HG03159 (cell line): ENCODE data around the gene LRRFIP1.
"Not testable (repeated sequence)": the region's sequence is repeated elsewhere in the genome, so short reads cannot be mapped to it uniquely, and the experiment has no call there.

Source experiments
- ATAC-seq: cut with Tn5 transposase; IDR thresholded peaks from one replicate; pipeline ENCODE4 v1.9.1; 2021; ENCODE audit warnings: mild to moderate bottlenecking, moderate library complexity; ENCODE audit not compliant: unreplicated experiment

Gene LRRFIP1

DNA sequence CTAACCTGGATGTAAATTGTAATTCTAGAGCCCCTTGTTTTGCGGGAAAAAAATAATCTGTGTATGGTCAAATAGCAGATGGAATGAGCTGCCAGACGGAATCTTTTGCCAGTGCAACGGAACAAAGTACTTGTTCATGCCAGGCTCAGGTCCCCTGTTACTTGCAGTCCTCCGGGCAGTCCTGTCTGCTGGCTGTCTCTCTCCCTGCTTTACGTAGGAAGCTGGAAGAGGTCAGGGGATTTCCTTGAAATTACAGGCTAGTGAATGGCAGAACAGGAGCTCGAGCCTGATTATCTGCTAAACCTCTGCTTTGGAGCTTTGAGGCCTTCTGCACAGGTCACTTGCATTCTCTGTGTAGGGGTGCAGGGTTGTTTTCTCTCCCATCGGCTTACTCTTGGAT, 54.8 kb downstream of the LRRFIP1 start:
- no peak for ATAC-seq

DNA sequence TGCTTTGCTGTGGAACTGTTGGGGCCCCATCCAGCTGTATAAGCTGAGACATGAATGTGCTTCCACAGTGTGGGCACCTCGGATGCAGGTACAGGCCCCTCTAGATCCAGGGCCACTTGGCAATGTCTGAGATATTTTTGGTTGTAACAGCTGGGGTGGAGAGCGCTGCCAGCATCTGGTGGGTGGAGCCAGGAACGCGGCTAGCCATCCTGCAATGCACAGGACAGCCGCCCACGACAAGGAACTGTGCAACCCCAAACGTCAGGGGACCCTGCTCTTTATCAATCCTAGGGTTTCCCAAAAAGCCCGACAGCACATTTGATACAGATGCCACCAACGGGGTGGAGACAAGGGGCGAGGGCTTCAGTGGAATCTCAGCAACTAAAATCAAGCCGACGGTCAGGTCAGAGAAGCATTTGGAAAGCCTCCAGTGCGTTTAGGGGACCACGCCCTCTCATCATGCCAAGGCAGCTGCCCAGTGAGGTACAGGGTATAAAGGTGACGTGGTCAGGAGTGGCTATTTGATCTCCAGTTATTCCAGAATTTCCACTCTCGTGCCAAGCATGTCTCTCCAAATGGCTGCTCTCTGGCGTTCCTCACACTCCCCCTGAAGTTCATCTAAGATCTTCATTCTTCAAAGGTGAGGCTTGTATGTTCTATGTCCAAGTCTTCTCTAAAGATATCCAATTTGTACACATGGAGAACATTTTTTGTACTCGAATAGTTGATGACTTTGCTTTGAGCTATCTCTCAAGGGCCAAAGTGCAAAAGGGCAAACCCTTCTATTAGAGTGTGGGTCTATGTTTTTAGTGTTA, 55.7 kb downstream of the LRRFIP1 start:
- ATAC-seq: no peak

DNA sequence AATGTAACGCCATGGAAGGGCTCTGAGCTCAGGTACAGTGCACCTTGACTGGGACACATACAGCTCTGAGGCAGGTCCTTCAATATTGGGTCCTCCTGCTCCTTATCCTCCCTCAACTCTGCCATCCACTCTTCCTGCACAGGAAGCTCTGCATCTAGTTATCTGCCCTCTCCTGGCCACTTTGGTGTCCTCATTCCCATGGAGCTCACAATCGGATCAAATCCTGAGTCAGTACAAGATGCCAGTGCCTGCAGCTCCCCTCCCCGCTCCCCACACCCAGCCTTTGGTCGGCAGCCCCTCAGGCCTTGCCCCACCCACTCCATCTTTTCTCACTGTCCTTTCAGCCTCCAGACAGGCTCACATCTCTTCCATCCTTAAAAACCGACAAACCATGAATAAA, 58.0 kb downstream of the LRRFIP1 start:
- ATAC-seq: no peak

GRCh38 chr2:237686659-237687136, 59.3 kb downstream of the LRRFIP1 start:
- no peak for ATAC-seq

DNA sequence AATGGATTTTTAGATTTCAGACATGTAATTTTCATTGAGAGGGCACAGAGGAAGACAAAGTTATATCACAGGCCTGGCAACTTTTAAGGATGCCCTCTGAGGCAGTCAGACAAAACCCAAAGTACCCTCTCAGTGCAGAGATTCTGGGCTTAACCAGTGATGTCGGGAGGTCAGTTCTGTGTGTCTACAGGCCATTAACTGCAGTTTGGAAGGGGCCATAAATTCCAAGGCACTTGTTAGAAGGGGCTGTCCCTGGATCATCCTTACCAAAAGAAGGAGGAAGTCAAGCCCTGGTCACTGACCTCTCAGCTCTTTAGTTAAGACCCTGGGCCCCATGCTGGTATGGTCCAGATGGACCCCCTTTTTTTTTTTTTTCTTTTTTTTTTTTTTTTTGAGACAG, 60.7 kb downstream of the LRRFIP1 start:
- ATAC-seq: no peak

DNA sequence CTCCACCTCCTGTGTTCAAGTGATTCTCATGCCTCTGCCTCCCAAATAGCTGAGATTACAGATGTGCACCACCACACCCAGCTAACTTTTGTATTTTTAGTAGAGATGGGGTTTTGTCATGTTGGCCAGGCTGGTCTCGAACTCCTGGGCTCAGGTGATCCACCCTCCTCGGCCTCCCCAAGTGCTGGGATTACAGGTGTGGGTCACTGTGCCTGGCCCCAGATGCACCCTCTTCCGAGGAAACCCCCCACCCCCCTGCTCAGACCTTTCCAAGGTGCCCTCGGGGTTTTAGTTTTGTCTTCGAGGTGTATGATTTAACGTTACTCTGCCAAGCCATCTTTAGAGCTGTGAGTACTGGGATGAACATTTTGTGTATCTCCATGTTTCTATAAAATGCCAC, 61.2 kb downstream of the LRRFIP1 start:
- ATAC-seq: not testable (repeated sequence)

- no peak for ATAC-seq
These were observed 62.1 kb downstream of the LRRFIP1 start for GRCh38 chr2:237689336-237690131.

DNA sequence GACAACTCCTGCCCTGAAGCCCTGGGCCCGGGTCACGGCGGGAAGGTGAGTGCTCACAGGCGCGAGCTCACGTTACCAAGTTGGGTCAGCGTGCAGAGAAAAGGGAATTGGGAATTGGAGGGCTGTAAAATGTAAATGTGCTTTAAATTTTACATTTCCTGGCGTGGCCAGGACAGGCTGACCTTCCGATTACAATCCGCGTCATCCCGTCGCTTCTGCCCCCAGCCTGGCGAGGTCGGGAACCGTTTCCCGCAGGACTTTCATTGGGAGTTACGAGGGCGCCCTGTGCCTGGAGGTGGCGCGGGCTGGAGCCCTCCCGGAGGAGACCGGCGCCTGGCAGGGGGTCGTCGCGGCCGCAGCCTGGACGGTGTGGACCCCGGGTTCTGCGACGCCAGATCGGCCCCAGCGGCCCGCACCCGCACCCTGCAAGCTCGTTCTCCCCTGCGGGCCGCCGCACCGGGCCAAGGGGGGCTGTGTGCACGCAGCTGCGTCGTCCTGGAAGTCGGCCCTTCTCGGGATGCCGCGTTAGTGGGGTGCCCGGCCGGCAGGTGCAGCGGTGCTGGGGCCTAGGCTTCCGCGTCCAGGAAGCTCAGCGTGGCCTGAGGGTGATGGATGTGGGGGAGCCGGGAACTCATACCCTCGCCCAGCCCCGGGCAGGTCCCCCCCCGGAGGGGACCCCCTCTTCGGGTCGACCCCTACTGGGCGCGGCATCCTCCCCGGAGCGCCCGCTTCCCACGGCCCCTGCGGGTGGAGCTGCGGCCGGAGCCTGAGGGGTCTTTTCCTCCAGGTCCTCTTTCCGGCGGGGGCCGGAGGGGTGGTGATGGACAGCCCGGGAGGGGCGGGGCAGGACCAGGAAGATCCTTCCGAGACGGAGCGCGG, 63.9 kb downstream of the LRRFIP1 start:
- peak; percentile 28 for ATAC-seq

DNA sequence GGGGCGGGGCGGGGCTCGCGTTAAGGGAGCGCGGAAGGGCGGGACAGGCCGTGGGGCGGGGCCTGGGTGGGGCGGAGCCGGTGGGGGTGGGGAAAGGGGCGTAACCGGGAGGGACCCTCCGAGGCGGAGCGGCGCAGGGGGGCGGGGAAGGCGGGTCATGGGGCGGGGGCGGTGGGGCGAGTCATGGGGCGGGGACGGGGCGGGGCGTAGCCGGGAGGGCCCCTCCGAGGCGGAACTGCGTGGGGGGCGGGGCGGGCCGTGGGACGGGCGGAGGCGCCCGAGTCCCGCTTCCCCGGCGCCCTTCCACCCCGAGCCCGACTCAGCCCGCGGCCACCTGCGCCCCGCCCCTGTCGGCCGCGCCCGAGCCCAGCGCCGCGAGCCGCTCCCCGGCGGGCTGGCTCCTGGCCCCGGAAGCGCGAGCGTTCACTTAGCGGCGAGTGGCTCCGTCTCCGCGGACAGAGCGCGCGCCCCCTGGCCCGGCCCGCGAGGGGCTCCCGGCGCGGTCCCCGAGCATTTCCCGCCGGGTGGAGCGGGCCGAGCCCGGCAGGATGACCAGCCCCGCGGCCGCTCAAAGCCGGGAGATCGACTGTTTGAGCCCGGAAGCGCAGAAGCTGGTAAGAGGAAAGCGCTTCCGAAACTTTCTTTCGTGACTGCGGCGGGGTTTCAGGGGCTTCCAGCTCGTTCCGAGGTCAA, 64.7 kb downstream of the LRRFIP1 start:
- ATAC-seq: peak; percentile 50

DNA sequence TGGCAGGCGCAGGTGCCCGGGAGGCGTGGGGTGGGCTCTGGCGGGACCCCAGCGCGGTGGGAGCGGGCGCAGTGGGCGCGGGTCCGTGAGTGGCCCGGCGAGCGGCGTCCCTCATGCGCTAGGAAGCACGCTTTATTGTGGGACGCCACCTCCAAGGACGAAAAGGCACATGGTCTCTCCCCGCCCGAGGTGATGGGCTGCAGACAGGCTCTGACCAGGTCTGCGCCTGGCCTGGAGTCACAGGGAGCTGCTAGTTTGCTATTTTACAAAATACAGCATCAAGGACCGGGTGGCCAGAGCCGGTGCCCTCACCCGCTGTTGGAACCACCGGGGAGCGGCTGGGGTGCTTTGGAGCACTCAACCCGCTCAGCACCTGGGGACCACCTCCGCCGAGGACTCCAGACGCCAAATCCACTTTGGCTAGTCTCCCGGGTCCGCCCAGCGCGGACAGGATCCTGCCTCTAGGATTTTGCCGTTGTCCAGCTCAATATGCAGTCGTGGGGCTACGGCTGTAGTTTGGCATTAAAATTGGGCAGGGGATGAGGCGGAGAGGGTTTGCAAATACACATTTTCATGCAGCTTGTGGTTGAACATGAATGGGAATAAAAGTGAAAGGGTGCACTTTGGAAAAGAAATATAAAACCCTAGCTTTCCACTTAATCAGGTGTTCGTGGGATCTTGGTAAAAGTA, 65.4 kb downstream of the LRRFIP1 start:
- peak; percentile 1 for ATAC-seq

DNA sequence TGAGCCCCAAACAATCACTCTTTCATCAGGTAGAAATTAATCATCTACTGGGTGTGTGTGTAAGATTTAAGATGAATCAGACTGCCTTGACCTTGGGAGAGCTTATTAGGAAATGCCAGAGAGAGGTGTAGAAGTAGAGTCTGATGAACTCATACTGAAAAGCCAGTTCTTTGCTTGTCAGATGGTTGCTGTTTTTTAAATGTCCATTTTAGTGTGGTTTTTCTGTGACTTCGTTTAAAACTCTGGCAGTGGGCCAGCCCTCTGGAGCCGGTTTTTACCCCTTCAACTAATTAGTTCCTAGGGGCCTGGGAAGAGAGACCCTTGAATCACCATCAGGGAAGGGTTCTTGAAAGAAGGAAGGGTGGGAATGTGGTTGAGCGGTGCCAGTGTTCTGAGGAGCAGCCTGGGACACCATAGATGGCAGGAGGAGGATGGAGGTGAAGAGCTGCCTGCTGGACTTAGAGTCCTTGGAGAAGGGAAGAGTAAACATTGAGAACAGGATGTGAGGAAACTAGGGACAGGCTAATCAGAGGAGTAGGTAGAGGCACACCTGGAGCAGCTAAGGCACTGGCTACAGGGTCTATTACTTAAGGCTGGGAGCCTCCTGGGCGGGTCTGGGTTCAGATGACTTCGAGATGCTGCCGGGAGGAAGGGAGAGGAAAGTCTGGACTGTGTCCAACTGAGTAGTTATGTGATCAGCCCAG, 66.1 kb downstream of the LRRFIP1 start:
- ATAC-seq: no peak

- ATAC-seq: no peak
These were observed 67.2 kb downstream of the LRRFIP1 start for GRCh38 chr2:237694415-237695194.

- no peak for ATAC-seq
These were observed 67.9 kb downstream of the LRRFIP1 start for GRCh38 chr2:237695201-237695780.

DNA sequence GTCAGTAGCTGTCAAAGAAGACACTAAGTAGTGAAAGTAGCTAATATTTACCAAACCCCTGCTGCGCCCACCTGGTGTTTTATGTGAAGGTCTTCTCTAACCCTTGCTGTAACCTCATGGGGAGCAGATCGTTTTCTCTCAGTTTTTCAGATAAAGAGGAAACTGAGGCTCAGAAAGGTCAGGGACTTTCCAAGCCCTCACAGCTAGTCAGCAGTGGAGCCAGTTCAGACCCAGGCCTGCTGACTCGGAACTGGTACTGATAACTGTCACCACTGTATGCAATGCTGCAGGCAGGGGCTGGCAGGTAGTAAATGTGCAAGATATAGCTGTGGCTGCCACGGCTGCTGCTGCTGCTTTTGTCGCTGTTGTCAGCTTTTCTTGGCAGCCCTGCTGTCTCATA, 69.1 kb downstream of the LRRFIP1 start:
- peak; percentile 27 for ATAC-seq

DNA sequence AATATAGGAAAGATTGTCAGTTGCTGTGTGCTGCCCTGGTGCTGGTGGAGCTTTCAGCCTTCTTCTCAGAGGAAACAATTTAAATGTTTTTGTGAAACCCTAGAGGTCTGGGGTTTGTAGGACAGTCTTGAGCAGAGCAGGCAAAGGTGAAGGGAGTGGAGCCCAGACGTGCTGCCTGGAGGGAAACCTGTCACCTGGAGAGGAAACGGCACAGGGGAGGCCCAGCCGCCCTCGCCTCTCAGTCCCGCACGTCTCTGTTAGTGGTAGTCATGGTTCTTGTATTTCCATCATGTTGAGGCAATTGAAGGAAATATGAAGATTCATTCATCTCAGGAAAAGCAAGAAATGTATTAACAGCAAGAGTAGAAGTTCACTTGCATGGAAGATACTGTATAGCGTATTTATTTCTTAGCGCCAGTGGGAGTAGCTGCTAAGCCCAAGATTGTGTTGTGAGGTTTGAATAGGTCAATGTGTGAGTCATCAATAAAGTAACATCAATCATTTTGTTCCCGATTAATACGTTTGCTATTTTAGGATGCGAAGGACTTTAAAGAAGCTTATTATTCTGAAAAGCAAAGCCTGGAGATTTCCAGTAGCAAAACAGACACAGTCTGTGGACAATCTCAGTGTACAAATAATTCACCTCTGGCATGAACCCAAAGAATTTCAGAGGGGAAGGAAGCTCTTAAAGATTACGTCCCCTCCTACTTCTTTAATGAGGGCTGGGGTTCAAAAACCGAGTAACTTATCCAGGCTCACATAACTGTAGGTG, 70.4 kb downstream of the LRRFIP1 start:
- ATAC-seq: no peak

DNA sequence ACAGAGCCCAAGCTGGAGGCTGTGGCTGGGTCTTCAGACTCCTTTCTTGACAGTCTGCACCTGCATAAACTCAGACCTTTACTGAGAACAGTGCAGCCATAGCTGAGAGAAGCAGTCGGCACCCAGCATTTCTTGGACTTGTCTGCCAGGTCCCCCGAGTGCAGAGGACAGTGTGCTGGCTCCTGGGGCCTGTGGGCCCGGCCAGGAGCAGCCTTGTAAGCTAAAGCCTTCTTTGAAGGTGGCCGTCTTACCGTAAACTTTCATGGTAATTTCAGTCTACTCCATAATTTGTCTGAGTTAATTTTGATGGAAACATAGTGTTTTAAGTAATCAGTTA, 70.9 kb downstream of the LRRFIP1 start:
- ATAC-seq: no peak

DNA sequence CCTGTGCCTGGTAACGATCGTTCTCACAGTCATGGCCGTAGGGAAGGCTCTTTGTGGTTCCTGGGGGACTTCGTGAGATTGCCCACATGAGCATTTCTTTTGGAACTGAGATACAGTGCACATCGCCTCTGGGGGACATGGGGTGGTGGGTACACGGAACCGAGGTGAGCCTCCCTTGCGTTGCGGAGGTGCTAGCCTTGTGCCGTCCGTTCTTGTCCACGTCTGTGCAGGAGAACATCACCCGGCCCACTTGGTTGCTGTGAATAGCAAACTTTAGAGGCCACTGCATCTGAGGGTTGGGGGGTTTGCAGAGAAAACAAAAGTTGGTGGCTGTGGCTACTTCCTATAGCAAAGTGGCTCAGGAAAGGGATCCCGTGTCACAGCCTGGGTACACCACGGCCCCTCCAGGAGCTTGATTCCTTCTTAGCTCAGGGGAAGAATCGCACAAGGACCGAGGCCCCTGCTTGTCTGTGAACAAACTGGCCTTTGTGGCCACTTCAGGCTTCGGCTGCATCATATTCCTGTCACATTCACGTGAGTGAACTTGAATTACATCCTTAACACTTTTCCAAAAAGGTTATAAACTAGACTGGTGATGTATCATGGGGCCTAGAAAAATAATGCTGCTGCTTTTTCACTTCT, 72.6 kb downstream of the LRRFIP1 start:
- ATAC-seq: no peak
